ENCODE results near the gene SLC39A10.

The SLC39A10 gene

DNA sequence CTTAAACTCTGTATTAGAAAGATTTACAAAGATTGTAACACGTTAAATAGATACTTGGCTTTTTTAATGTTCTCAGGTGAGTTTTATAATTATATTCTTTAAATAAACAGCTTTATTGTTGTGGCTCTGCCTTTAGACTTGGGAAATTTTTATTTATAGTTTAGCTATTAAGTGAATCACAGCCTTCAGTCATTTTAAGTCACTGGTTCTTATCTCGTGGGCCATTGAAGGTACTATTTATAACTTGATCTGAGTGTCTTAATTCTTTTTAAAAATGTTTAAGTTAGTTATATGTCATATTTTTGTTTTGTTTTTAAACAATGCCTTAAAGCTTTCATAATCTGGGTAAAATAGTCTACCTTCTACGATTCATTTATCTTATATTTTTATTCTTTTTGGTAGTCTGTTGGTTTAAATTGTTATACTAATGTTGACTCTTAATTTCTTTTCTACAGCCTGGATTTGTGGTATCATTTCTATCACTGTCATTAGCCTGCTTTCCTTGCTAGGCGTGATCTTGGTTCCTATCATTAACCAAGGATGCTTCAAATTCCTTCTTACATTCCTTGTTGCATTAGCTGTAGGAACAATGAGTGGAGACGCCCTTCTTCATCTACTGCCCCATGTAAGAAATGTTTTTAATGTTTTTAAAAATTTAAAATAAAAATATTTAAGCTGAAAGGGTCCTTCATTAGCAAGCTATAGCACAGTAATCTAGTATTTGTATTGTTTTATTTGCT, 49.3 kb downstream of the SLC39A10 start:
- Histone ChIP-seq H3K27ac (ENCODE audit: low read length) (no peak overlapping the region), H3F3A (ENCODE audit: insufficient read depth, low read length) (no peaks in the 10 kb centered on the region), H3K36me3 (replicated peaks; ENCODE audit: insufficient read depth, low read length) (no peaks in the 10 kb centered on the region; the same call in 1 of the 2 replicates), H2AFZ (ENCODE audit: low read length) (no peak overlapping the region), H3K79me2 (ENCODE audit: low read length) (no peaks in the 10 kb centered on the region), H3K4me3 (ENCODE audit: low read length) (no peak overlapping the region), H3K9me3 (replicated peaks; ENCODE audit: insufficient read depth, low read length) (no peaks in the 10 kb centered on the region), H3K9ac (ENCODE audit: low read length) (no peak overlapping the region), H4K20me1 (ENCODE audit: insufficient read depth, low read length) (no peaks in the 10 kb centered on the region), H3K9me2 (replicated peaks; ENCODE audit: insufficient read depth, low read length) (no peaks in the 10 kb centered on the region), H3K4me1 (ENCODE audit: low read length) (no peaks in the 10 kb centered on the region), H3K4me2 (ENCODE audit: low read depth, low read length) (no peak overlapping the region), H3K27me3 (replicated peaks; ENCODE audit: insufficient read depth, low read length) (no peaks in the 10 kb centered on the region)
- no peak for DNase-seq
- TF ChIP-seq EZH2phosphoT487 (IDR thresholded peaks at IDR 0.05; ENCODE audit: low read length) (no peak), EZH2 (optimal IDR thresholded peaks at IDR 0.05; ENCODE audit: low read depth, low read length) (no peak)
- TF ChIP-seq, protein P1, sequence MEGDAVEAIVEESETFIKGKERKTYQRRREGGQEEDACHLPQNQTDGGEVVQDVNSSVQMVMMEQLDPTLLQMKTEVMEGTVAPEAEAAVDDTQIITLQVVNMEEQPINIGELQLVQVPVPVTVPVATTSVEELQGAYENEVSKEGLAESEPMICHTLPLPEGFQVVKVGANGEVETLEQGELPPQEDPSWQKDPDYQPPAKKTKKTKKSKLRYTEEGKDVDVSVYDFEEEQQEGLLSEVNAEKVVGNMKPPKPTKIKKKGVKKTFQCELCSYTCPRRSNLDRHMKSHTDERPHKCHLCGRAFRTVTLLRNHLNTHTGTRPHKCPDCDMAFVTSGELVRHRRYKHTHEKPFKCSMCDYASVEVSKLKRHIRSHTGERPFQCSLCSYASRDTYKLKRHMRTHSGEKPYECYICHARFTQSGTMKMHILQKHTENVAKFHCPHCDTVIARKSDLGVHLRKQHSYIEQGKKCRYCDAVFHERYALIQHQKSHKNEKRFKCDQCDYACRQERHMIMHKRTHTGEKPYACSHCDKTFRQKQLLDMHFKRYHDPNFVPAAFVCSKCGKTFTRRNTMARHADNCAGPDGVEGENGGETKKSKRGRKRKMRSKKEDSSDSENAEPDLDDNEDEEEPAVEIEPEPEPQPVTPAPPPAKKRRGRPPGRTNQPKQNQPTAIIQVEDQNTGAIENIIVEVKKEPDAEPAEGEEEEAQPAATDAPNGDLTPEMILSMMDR (IDR thresholded peaks at IDR 0.05; ENCODE audit: low read length) = no peak

DNA sequence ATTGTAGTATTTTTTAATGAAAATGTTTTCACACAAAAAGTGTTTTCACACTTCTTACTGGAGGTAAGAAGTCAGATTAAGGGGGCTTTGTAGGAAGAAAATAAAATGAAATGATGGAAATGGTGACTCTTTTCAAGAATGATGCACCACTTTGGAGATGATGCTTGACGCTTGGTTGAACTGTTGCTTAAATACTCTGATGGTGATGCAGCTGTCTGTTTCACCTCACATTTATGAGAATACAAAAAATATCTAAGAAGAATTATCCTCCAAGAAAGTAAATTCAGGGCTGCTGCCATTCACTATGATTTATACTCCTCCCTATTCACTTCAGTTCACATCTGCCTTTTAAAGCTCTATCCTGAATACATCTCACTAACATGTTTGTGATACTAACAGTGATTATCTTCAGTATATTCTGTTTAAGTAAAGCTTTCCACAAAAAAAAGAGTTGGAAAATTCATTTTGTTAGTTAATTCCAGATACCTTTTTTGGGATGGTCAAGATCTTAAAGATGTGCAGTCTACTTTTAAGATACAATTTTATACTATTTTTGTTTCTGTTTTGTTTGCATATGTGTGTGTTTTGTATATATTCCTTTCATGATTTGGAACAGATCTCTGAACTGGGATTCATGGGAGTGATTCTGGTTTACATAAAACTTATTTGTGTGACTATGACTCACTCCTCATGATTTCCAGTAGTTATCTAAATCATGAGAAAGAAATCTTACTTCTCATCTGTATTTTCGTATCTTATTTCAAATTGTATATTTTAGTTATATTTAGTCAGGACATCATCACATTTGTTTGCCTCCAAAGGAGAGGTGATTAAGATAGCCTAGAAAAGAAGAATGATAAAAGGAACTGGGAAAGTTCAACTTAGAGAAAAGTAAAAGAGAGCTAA, 53.1 kb downstream of the SLC39A10 start:
- DNase-seq = no peak
- H3K9ac ChIP-seq (ENCODE audit: low read length) = no peak overlapping the region
- H3K79me2 ChIP-seq (ENCODE audit: low read length) = no peaks in the 10 kb centered on the region
- no peaks in the 10 kb centered on the region for H3K9me2 ChIP-seq (replicated peaks; ENCODE audit: insufficient read depth, low read length)
- H3K4me3 ChIP-seq (ENCODE audit: low read length) = no peak overlapping the region
- no peak overlapping the region for H3K27ac ChIP-seq (ENCODE audit: low read length)
- H4K20me1 ChIP-seq (ENCODE audit: insufficient read depth, low read length) = no peaks in the 10 kb centered on the region
- 0 out of 2 replicates have a peak, but pooled peaks cover 4% of the 10 kb centered on the region for H3K36me3 ChIP-seq (replicated peaks; ENCODE audit: insufficient read depth, low read length)
- H3F3A ChIP-seq (ENCODE audit: insufficient read depth, low read length) = no peaks in the 10 kb centered on the region
- no peak overlapping the region for H3K4me2 ChIP-seq (ENCODE audit: low read depth, low read length)
- H2AFZ ChIP-seq (ENCODE audit: low read length) = no peak overlapping the region
- no peaks in the 10 kb centered on the region for H3K9me3 ChIP-seq (replicated peaks; ENCODE audit: insufficient read depth, low read length)
- H3K27me3 ChIP-seq (replicated peaks; ENCODE audit: insufficient read depth, low read length) = no peaks in the 10 kb centered on the region
- H3K4me1 ChIP-seq (ENCODE audit: low read length) = no peaks in the 10 kb centered on the region
- TF ChIP-seq, protein P1 (IDR thresholded peaks at IDR 0.05; ENCODE audit: low read length) = no peak
- TF ChIP-seq EZH2 (optimal IDR thresholded peaks at IDR 0.05; ENCODE audit: low read depth, low read length) (no peak), EZH2phosphoT487 (IDR thresholded peaks at IDR 0.05; ENCODE audit: low read length) (no peak)

DNA sequence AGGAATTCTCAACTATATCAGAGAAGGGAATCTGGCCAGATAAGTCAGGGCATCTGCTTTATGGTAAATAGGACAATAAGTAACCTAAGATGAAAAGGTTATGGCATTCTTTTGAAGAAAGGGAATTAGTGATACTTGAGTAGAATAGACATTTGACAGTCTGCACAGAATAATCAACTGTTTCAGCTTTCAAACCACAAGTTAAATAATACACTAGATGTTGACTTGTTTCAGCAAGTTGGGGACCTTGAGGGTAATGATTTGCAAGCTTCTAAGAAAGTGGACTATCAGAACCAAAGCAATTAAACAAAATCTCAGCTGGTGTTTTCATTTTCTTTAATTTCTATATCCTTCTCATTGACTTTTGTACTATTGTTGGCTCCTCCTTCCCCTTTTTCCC, 54.5 kb downstream of the SLC39A10 start:
- Histone ChIP-seq H3K9me3 (replicated peaks; ENCODE audit: insufficient read depth, low read length) (no peaks in the 10 kb centered on the region), H3K36me3 (replicated peaks; ENCODE audit: insufficient read depth, low read length) (0 out of 2 replicates have a peak, but pooled peaks cover 4% of the 10 kb centered on the region), H3K4me1 (ENCODE audit: low read length) (no peaks in the 10 kb centered on the region), H3K79me2 (ENCODE audit: low read length) (no peaks in the 10 kb centered on the region), H3K4me2 (ENCODE audit: low read depth, low read length) (no peak overlapping the region), H3K27me3 (replicated peaks; ENCODE audit: insufficient read depth, low read length) (no peaks in the 10 kb centered on the region), H3K4me3 (ENCODE audit: low read length) (no peak overlapping the region), H3K27ac (ENCODE audit: low read length) (no peak overlapping the region), H3K9ac (ENCODE audit: low read length) (no peak overlapping the region), H3K9me2 (replicated peaks; ENCODE audit: insufficient read depth, low read length) (no peaks in the 10 kb centered on the region), H2AFZ (ENCODE audit: low read length) (no peak overlapping the region), H4K20me1 (ENCODE audit: insufficient read depth, low read length) (no peaks in the 10 kb centered on the region), H3F3A (ENCODE audit: insufficient read depth, low read length) (no peaks in the 10 kb centered on the region)
- no peak for DNase-seq
- TF ChIP-seq EZH2phosphoT487 (IDR thresholded peaks at IDR 0.05; ENCODE audit: low read length) = no peak
- TF ChIP-seq EZH2 (optimal IDR thresholded peaks at IDR 0.05; ENCODE audit: low read depth, low read length) = no peak
- TF ChIP-seq, protein P1 (IDR thresholded peaks at IDR 0.05; ENCODE audit: low read length) = no peak

Measured in MM.1S (cell line).